H7 (cell line): ENCODE data around the gene PXMP4. TPM values are rescaled to one million over a fixed set of nuclear protein-coding genes. Genes with fewer than 3 reads are reported as not detected.

ENCODE experiments used
- DNase-seq: peaks from one replicate; pipeline ENCODE4 v3.0.0; 2012
- H3K27me3 ChIP-seq: 2 replicates; pipeline ENCODE4 v1.6.0; 2011; ENCODE audit warnings: mild to moderate bottlenecking, low read length; ENCODE audit not compliant: control insufficient read depth, insufficient read depth
- H3K36me3 ChIP-seq: replicated peaks from 2 replicates; pipeline ENCODE4 v1.5.1; 2011; ENCODE audit warnings: low read length; ENCODE audit not compliant: control insufficient read depth, insufficient read depth
- H3K4me3 ChIP-seq: 2 replicates; pipeline ENCODE4 v1.5.1; 2011; ENCODE audit warnings: low read depth, mild to moderate bottlenecking, control low read depth, low read length, moderate library complexity; ENCODE audit not compliant: insufficient read depth
- total RNA-seq: library from RNA; depleted of rRNA; stranded (reverse); fragments of >200 nt; shearing (Covaris generic); gene quantifications from 2 replicates; pipeline ENCODE4 v1.2.3, GENCODE V29; 2014

PXMP4 gene
- total RNA-seq, 1 experiment from 2014 or later: under 0.01 TPM

DNA sequence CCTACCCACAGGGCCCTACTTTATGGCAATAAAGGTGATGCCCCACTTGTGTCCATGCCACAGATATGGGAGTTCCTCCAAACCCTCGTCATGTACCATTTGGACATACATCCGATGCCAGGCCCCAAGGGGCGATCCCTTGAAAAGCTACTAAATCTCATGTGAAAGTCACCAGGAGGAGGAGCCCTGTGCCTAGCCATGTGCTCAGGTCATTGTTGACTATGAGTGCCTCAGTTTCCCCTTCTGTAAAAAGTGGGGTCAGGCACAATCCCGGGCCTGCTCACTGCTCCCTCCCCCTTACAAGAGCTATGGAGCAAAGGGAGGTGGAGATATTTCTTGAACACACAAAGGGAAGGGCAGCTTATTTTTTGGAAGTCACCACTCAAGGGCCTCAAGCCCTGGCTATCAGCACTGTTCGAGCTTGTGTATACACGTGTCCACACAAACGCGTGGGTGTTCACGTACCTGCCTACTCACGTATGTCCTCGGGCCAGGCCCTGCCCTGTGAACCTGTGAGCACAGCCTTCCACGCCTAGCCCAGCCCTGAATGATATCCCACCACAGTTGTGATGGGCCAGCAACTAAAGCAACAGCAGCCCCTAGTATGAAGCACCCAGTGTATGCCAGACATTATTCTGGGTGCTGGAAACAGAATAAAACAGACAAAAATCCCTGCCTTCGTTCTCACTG is 51.5 kb downstream of the PXMP4 start:
- no peak for DNase-seq
- Histone ChIP-seq H3K36me3 (peaks cover 4% of the 10 kb centered on the region), H3K27me3 (peaks cover 4% of the 10 kb centered on the region; the same call in 1 of the 2 replicates), H3K4me3 (no peak overlapping the region)

DNA sequence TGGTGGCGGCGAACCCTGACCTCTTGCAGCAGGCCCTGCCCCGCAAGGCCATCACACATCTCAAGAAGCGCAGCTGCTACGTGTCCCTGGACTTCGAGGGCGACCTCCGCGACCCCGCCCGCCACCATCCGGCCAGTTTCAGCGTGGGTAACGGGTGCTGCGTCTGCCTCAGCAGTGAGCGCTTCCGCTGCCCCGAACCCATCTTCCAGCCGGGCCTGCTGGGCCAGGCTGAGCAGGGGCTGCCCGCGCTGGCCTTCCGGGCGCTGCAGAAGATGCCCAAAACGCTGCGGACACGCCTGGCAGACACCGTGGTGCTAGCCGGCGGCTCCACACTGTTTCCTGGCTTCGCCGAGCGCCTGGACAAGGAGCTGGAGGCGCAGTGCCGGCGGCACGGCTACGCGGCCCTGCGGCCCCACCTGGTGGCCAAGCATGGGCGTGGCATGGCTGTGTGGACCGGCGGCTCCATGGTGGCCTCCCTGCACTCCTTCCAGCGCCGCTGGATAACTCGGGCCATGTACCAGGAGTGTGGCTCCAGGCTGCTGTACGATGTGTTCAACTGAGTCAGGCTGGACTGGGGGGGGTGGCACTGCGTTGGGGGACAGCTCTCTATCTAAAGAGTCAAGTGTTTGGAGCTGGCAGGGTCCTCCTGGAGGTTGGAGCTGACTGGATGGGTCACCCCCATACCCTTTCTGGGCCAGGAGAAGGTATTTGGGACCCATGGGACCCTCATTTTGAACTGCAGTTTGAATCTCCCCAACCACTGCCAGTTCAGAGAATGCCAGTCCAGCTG is 52.2 kb downstream of the PXMP4 start:
- H3K4me3 ChIP-seq: peak overlapping the region; percentile 44
- H3K36me3 ChIP-seq: peaks cover 4% of the 10 kb centered on the region
- peaks cover 4% of the 10 kb centered on the region; the same call in 1 of the 2 replicates for H3K27me3 ChIP-seq
- DNase-seq: peak; percentile 97

DNA sequence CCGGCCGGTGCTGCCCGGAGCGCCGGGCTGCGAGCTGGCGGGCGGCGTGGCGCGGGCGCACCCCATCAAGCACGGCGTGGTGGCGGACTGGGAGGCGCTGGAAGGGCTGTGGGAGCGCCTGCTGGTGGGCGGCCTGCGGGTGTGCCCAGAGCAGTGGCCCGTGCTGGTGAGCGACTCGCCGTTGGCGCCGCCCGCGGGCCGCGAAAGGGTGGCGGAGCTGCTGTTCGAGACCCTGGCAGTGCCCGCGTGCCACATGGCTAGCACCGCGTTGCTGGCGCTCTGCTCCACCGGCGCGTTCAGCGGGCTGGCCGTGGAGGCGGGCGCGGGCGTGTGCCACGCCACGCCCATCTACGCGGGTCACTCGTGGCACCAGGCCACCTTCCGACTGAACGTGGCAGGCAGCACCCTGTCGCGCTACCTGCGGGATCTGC is 52.9 kb downstream of the PXMP4 start:
- DNase-seq: no peak
- Histone ChIP-seq H3K36me3 (peaks cover 4% of the 10 kb centered on the region), H3K27me3 (peaks cover 4% of the 10 kb centered on the region; the same call in 1 of the 2 replicates), H3K4me3 (peak overlapping the region; percentile 44)

DNA sequence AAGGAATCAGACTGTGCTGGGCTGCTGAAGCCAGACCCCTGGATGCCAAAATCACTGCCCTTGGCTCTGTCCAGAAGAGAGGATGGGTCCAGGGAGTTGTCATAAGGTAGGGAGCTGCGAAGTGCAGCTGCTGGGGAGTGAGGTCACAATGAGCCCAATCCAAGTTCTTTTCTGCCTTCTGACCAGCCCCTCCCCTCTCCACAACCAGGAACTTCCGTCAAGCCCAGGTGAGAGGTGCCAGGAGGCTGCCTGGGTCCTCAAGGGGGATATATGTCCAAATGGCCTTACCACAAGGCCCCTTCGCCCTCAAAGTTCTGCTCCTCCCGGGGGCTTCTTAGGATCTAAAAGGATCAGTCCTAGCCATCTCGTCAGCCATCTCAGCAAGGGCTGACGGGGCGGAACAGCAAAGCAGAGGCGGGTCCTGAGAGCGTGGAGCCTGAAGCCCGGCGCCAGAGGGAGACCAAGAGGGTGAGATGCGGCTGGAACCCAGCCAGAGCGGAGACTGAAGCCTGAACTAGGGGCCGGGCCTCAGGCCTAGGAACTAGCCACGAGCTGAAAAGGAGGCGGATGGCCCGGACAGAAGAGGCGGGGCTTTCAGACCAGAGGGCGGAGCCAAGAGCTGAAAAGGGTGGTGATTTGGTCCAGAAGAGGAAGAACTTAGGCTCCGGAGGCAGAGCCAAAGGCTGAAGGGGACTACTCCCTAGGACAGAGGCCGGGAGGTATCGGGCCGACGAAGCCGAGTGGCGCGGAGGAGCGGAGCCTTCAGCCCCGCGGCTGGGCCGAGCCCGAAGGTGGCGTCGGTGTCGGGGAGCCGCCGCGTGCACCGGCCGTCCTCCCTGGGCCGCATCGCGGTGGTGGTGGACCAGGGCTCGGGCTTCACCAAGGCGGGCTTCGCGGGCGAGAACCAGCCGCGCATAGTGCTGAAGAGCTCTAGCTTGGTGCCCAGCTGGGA is 53.5 kb downstream of the PXMP4 start, which contains the start of gene ACTL10:
Gene ACTL10 (plus strand): TSS at position 651 of the 952 bp plus-strand sequence. CDS start 555 bp downstream, outside the sequence.
- Histone ChIP-seq H3K36me3 (peaks cover 4% of the 10 kb centered on the region), H3K27me3 (peaks cover 4% of the 10 kb centered on the region; the same call in 1 of the 2 replicates), H3K4me3 (peak within 1 kb of the TSS; percentile 44)

DNA sequence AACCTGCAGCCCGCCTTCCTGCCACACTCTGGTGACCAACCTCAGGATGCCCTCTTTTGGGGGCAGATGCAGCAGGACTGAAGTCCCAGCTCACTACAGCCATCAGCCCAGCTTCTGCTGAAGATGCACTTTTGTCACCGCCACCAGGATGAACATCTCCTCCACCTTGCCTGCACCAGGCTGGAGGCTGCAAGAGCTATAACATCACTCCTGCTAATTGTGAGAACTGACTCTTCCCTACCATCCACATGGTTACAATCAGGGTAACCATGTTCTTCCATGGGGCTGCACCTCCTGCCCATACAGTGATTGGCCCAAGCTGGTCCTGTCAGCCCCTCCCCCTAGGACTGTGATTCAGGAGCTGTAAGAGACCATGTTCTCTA is 55.4 kb downstream of the PXMP4 start:
- no peak overlapping the region for H3K4me3 ChIP-seq
- H3K27me3 ChIP-seq: peaks cover 4% of the 10 kb centered on the region; the same call in 1 of the 2 replicates
- peaks cover 2% of the 10 kb centered on the region for H3K36me3 ChIP-seq
- peak; percentile 44 for DNase-seq

More for the DNA sequence above, 53.5 kb downstream of the PXMP4 start, which contains the start of gene ACTL10:
- peak; percentile 95 for DNase-seq

DNA sequence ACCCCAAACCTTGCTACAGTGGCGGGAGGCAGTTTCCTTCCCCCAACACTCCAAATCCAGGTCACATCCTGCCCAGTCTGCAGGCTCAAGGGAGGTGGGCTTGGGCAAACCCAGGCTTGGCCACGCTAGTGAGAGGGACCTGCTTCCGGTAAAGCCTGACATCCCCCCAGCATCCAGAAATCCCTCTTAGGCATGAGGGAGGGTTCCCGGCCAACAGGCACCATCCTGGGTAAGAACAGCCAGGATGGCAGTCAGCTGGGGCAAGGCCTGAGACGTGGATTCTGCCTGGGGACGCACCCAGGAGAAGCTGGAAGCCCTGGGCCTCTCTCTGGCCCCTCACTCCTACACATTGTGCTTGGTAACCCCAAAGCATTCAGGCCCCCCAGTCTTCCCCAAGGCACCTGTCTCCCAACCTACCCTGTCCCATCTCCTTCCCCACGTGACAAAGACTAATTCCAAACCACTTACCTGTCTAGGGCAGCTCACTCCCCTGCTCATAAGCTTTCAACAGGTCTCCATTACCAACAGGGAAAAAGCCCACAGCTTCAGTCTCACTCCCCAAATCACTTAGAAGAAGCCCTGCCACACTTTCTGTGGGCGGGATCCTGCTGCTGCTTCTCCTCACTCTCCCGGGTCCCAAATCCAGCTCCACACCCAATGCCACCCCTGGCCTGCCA is 55.9 kb downstream of the PXMP4 start:
- DNase-seq: peak; percentile 76
- H3K27me3 ChIP-seq: peaks cover 4% of the 10 kb centered on the region; the same call in 1 of the 2 replicates
- peaks cover 2% of the 10 kb centered on the region for H3K36me3 ChIP-seq
- H3K4me3 ChIP-seq: peak overlapping the region; percentile 79

DNA sequence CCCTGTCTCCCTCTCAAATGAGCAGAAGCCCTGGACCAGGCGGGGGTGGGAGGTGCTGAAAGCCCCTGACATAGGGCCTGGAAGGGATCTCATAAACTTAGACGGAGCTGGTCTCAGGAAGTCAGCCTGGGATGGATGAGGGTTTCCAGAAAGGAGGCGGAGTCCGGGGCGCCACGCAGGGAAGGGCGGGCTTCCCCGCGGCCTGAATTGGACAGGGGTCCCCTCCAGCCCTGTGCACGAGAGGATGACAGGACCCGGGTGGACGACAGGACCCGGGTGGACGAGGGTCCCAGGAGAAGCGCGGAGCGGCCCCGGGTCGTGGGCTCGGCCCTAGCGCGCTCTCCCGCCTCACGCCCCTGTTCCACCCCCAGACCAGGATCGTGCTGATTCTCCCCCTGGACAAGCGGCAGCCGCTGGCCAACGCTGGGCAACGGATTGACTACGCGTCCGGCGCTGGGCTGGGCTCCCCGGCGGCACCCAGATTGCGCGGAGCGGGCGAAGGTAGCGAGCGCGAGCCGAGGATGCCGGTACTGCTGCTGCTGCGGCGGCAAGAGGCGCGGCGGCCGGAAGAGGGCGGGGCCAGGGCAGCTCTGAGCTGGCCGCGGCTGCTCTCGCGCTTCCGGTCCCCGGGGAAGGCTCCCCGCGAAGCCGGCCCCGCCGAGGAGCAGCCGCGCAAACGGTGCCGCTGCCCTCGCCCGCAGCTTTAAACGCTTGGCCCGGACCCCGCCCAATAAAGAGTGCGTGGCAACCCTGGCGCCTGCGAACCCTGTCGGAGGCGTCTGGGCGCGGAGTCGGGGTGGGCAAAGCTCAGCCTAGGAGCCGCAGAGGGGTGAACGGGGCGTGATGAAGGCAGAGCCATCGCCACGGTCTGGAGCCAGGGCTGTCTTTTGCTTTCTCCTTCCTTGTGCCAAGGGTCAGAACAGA is 56.7 kb downstream of the PXMP4 start:
- DNase-seq: peak; percentile 97
- Histone ChIP-seq H3K4me3 (peak overlapping the region; percentile 79), H3K27me3 (peaks cover 4% of the 10 kb centered on the region; the same call in 1 of the 2 replicates), H3K36me3 (peaks cover 2% of the 10 kb centered on the region; the same call in 1 of the 2 replicates)

DNA sequence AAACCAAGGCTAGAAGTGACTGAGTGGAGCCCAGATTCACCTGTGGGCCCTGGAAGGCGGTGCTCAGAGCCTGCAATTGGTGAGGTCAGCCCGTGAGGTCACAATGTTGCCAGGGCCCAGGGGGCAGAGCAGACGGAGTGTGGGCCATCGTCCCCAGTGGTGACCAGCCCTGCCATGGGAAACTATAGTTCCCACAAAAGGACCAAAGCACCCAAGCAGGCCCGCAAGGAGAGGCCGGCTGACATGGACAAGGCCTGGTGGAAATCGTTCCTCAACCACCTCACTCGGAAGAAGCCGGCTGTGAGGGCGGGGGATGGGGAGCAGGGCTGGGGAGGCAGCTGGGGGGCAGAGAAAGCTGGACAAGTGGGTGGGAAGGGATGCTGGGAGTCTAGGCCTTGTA is 57.9 kb downstream of the PXMP4 start, which contains the start of gene C20orf144:
Gene C20orf144 (plus strand): TSS at position 156 of the 400 bp plus-strand sequence. CDS start 19 bp downstream, at position 175.
- DNase-seq: no peak
- peaks cover 4% of the 10 kb centered on the region for H3K36me3 ChIP-seq

DNA sequence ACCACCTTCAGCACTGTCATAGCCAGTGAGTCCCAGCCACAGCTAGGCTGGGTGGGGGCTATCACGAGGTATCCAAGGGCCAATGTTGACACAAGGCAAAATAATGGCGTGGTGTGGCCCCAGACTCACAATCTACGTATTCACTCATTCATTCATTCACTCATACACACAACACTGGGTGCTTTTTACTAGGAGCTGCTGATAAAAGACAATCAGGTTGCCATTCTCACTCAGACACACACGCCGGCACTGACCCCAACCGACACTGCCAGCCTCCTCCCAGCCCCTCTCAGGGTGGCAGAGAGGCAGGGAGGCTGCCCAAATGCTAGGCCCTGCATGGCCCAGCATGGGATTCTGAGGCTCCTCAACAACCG is 59.4 kb downstream of the PXMP4 start:
- Histone ChIP-seq H3K27me3 (no peaks in the 10 kb centered on the region), H3K4me3 (no peak overlapping the region), H3K36me3 (peaks cover 4% of the 10 kb centered on the region)
- DNase-seq: no peak

More for the DNA sequence above, 57.9 kb downstream of the PXMP4 start, which contains the start of gene C20orf144:
- H3K27me3 ChIP-seq: peaks cover under 1% of the 10 kb centered on the region; the same call in 1 of the 2 replicates
- H3K4me3 ChIP-seq: peak within 1 kb of the TSS; percentile 79

DNA sequence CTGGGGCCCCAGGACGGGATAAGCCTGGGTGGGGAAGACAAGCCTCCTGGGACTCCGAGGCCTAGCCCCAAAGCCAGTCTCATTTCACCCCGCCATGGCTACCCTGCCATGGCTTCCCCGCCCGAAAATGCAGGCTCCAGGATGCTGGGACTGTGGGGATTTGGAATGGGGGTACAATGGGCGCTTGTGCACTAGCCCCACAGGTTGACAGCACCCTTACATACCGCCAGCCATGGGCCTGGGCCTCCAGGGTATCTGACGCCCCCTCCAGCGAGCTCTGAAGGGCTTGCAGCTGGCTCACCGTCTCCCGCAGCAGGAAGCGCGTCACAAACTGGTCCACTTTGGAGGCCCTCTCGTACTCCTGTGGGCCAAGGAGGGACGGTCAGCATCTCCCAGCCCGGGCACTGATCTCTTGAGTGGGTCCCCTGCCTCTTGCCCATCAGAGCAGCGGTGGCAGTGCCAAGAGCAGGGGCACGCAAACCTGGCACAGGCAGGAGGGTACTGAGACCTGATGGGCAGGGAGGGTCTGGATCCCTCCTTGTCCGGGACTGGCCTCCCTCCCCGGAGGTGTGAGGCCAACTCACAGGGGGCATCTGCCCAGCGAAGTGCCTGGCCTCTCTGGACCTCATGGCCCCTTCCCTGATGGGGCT is 60.0 kb downstream of the PXMP4 start:
- H3K36me3 ChIP-seq: peaks cover 4% of the 10 kb centered on the region
- peak; percentile 32 for DNase-seq
- H3K27me3 ChIP-seq: no peaks in the 10 kb centered on the region
- no peak overlapping the region for H3K4me3 ChIP-seq

DNA sequence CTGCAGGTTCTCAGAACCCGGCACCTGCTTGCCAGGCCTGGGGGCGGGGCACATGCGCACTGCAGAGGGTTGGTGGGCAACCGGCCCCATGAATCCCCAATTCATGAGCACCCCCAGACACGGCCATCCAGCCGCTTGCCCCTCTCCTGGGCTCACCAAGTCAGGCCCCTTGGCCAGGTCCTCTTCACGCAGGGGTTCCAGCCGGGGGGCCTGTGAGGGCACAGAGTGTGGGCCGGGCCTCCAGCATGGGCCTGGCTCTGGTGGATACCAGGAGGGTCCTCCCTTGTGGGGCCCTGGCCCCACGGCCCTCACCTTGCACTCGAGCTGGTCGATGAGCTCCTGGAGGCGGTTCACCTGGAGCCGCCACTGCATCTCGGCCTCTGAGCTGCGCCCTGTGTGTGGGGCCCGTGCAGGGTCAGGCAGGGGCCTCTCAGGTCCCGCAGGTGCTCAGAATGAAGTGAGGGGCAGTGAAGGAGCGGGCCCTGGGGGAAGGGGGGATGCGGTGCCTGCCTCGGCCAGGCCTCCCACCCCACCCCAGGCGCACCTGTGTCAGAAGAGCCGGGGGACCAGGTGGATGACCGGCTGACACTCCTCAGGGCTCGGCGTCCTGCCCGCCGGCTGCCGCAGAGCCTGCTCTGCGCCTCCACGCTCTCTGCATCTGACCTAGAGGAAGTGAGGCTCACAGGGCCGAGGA is 60.6 kb downstream of the PXMP4 start:
- Histone ChIP-seq H3K27me3 (no peaks in the 10 kb centered on the region), H3K36me3 (peaks cover 4% of the 10 kb centered on the region), H3K4me3 (no peak overlapping the region)
- DNase-seq: peak; percentile 48

DNA sequence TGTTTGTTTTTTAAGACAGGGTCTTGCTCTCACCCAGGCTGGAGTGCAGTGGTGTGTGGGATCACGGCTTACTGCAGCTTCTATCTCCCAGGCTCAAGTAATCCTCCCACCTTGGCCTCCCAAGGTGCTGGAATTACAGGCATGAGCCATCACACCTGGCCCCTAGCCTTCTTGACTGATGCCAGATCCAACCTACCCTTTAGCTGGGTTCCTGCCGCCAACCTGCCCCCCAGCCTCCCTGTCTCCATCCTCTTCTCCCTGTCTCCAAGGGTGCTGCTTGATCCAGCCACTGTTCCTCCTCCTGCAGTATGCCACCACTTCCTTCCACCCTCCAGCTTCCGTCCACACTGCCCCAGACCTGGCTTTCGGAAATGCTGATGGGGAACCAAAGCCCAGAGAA is 61.2 kb downstream of the PXMP4 start:
- H3K4me3 ChIP-seq: no peak overlapping the region
- DNase-seq: no peak
- peaks cover 4% of the 10 kb centered on the region for H3K36me3 ChIP-seq
- no peaks in the 10 kb centered on the region for H3K27me3 ChIP-seq
